A549 (cell line): ENCODE results near the gene SLC9B1.
A peak's percentile ranks its signal among the peaks of the same experiment; 100 is the strongest.

Experiments
- BHLHE40 ChIP-seq: IDR thresholded peaks from 2 replicates; pipeline ENCODE4 v1.6.1; 2012; ENCODE audit warnings: low read depth, low read length, inconsistent platforms
- CBX2 ChIP-seq: fragments of 200-600 bp; sonication (generic); IDR thresholded peaks from 2 replicates; pipeline ENCODE4 v1.6.1; 2016; ENCODE audit warnings: low read depth, mild to moderate bottlenecking, borderline replicate concordance
- E2F6 ChIP-seq: IDR thresholded peaks from 2 replicates; pipeline ENCODE4 v1.6.1; 2012; ENCODE audit warnings: low read depth, borderline replicate concordance
- ELK1 ChIP-seq: fragments of 150-350 bp; IDR thresholded peaks from 2 replicates; pipeline ENCODE4 v1.6.1; 2014; ENCODE audit warnings: low read depth, mild to moderate bottlenecking, low read length
- PHF8 ChIP-seq: fragments of 200-600 bp; sonication (generic); IDR thresholded peaks from 2 replicates; pipeline ENCODE4 v1.6.1; 2016; ENCODE audit warnings: low read depth, mild to moderate bottlenecking, antibody characterized with exemption, moderate library complexity, borderline replicate concordance
- POLR2A ChIP-seq: IDR thresholded peaks from 2 replicates; pipeline ENCODE4 v1.6.1; 2012; ENCODE audit warnings: mild to moderate bottlenecking, low read length
- RAD21 ChIP-seq, 2 experiments: fragments of >200 bp in 1 of 2; sonication (Bioruptor Twin) in 1 of 2; formaldehyde crosslinking in 1 of 2; IDR thresholded peaks in 1 of 2; conservative IDR thresholded peaks in 1 of 2; 2 replicates in 1 of 2; 3 replicates in 1 of 2; pipeline ENCODE4 v1.6.1; 2012 to 2018; ENCODE audit warnings: inconsistent platforms in 1 of 2
- REST ChIP-seq: fragments of 200-600 bp; sonication (generic); IDR thresholded peaks from 2 replicates; pipeline ENCODE4 v1.6.1; 2016; ENCODE audit warnings: antibody characterized with exemption, mild to moderate bottlenecking, moderate library complexity
- TF ChIP-seq, protein P1 (sequence below): fragments of >200 bp; sonication (Bioruptor Twin); formaldehyde crosslinking; IDR thresholded peaks from 3 replicates; pipeline ENCODE4 v1.5.1; 2016

DNA sequence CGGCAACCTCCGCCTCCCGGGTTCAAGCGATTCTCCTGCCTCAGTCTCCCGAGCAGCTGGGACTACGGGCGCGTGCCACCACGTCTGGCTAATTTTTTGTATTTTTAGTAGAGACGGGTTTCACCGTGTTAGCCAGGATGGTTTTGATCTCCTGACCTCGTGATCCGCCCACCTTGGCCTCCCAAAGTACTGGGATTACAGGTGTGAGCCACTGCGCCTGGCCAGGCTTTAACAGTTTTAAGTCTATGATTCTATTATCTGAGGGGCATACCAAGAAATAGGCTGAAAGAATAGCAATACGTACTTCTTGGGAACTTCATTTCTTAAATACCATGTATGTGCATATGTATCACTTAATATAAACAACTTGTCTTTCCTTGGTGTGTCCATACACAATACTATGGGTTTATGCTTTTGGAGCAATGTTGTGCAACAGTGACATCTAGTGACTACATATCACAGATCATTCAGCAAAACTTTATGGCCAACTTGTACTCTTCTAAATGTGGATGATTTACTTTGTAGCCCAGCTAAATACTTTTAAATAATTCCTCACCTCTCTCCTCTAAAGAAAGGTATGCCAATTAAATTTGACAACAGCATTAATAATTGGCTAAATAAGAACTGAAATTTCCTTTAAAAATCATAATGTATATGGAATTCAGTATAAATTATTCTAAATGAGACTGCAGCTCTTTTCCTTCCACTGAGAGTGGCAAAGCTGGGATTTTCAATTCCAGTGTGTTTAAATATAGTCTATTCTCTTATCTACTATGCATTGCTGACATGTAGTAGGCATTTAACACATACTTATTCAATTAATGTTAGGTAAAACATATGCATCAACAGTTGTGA is 10.4 kb downstream of the SLC9B1 start:
- TF ChIP-seq REST (no peak), PHF8 (no peak), CBX2 (no peak), POLR2A (no peak), BHLHE40 (no peak), E2F6 (no peak), RAD21 (conservative IDR thresholded peaks at IDR 0.05 in 1 of 2, IDR thresholded peaks at IDR 0.05 in 1 of 2) (peak; percentile 87 to 93), ELK1 (no peak)
- TF ChIP-seq, protein P1, sequence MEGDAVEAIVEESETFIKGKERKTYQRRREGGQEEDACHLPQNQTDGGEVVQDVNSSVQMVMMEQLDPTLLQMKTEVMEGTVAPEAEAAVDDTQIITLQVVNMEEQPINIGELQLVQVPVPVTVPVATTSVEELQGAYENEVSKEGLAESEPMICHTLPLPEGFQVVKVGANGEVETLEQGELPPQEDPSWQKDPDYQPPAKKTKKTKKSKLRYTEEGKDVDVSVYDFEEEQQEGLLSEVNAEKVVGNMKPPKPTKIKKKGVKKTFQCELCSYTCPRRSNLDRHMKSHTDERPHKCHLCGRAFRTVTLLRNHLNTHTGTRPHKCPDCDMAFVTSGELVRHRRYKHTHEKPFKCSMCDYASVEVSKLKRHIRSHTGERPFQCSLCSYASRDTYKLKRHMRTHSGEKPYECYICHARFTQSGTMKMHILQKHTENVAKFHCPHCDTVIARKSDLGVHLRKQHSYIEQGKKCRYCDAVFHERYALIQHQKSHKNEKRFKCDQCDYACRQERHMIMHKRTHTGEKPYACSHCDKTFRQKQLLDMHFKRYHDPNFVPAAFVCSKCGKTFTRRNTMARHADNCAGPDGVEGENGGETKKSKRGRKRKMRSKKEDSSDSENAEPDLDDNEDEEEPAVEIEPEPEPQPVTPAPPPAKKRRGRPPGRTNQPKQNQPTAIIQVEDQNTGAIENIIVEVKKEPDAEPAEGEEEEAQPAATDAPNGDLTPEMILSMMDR, result peak; percentile 74
